ENCODE results near the gene ASF1A.

GRCh38 chr6:118903138-118903537 is 9.2 kb downstream of the ASF1A start:
- TF ChIP-seq CTCF (conservative IDR thresholded peaks at IDR 0.05; ENCODE audit: low read length) (no peak), EZH2phosphoT487 (IDR thresholded peaks at IDR 0.05; ENCODE audit: borderline replicate concordance) (no peak)

Data from Loucy (cell line).